Skeletal muscle cell (primary cell): ENCODE results near the gene AKAP8.

Experiments used
- DNase-seq: peaks from one replicate; pipeline ENCODE4 v3.0.0-alpha.2; 2010; ENCODE audit warnings: low read depth
- H3K4me3 ChIP-seq: 2 replicates; pipeline ENCODE4 v1.5.1; 2011; ENCODE audit warnings: low read depth, mild to moderate bottlenecking, control low read depth, low read length, moderate library complexity

Gene AKAP8

GRCh38 chr19:15307169-15307568 lies 72.4 kb downstream of the AKAP8 start:
- no peak for DNase-seq
- no peak overlapping the region for H3K4me3 ChIP-seq

GRCh38 chr19:15305582-15306334 lies 73.8 kb downstream of the AKAP8 start:
- no peak overlapping the region for H3K4me3 ChIP-seq

GRCh38 chr19:15304140-15304705 lies 75.4 kb downstream of the AKAP8 start:
- DNase-seq = no peak
- no peak overlapping the region for H3K4me3 ChIP-seq

More at GRCh38 chr19:15305582-15306334, 73.8 kb downstream of the AKAP8 start:
- DNase-seq = no peak
